NCI-H774 (cell line): ENCODE results near the gene RAB4A.

Experiments used
- DNase-seq: peaks from one replicate; lab custom pipeline; 2025; lab: John Stamatoyannopoulos, UW

Gene RAB4A

GRCh38 chr1:229270547-229271447 is at the start of gene RAB4A:
TSS of gene RAB4A (plus strand) at chr1:229271111. CDS start at chr1:229271340, 229 bp downstream.
- peak; percentile 89 for DNase-seq

- DNase-seq = no peak
Observed at GRCh38 chr1:229222081-229222480, 48.8 kb upstream of the RAB4A start.

- no peak for DNase-seq
Observed at GRCh38 chr1:229223498-229223897, 47.4 kb upstream of the RAB4A start.

- DNase-seq = no peak
Observed at GRCh38 chr1:229224308-229224707, 46.6 kb upstream of the RAB4A start.

- DNase-seq = no peak
Observed at GRCh38 chr1:229225331-229225782, 45.6 kb upstream of the RAB4A start.

GRCh38 chr1:229226796-229227195 is 44.1 kb upstream of the RAB4A start:
- DNase-seq = no peak

GRCh38 chr1:229227298-229227919 is 43.5 kb upstream of the RAB4A start:
- DNase-seq = peak; percentile 82

- DNase-seq = no peak
Observed at GRCh38 chr1:229228522-229228921, 42.4 kb upstream of the RAB4A start.

GRCh38 chr1:229229137-229229720 is 41.7 kb upstream of the RAB4A start:
- no peak for DNase-seq

GRCh38 chr1:229229721-229230139 is 41.2 kb upstream of the RAB4A start:
- DNase-seq = no peak

- peak; percentile 28 for DNase-seq
Observed at GRCh38 chr1:229230140-229230892, 40.6 kb upstream of the RAB4A start.

- peak; percentile 56 for DNase-seq
Observed at GRCh38 chr1:229230893-229231753, 39.8 kb upstream of the RAB4A start.

- DNase-seq = no peak
Observed at GRCh38 chr1:229231754-229232119, 39.2 kb upstream of the RAB4A start.

GRCh38 chr1:229234870-229235472 is 35.9 kb upstream of the RAB4A start:
- DNase-seq = no peak

GRCh38 chr1:229237320-229237719 is 33.6 kb upstream of the RAB4A start:
- no peak for DNase-seq

GRCh38 chr1:229238231-229238630 is 32.7 kb upstream of the RAB4A start:
- no peak for DNase-seq

- no peak for DNase-seq
Observed at GRCh38 chr1:229238674-229239415, 32.1 kb upstream of the RAB4A start.

GRCh38 chr1:229240532-229240931 is 30.4 kb upstream of the RAB4A start:
- no peak for DNase-seq

- no peak for DNase-seq
Observed at GRCh38 chr1:229241390-229241789, 29.5 kb upstream of the RAB4A start.

- DNase-seq = no peak
Observed at GRCh38 chr1:229243638-229244037, 27.3 kb upstream of the RAB4A start.
